K562 treated with DMSO at 1 percent for 12 hours (cell line): ENCODE results near the gene TTF2. TPM values are rescaled to one million over a fixed set of nuclear protein-coding genes. Genes with fewer than 3 reads are reported as not detected.

Experiments used
- total RNA-seq: library from RNA; unstranded; fragments of 300-600 nt; gene quantifications from 2 replicates; pipeline ENCODE4 v1.2.3, GENCODE V29; 2022; ENCODE audit not compliant: insufficient read depth

The TTF2 gene
- 13.1 and 22.6 TPM in 2 replicates for total RNA-seq

GRCh38 chr1:117059678-117060440 lies at the start of gene TTF2:
Gene TTF2 (plus strand): TSS chr1:117060326. CDS start chr1:117060347, 21 bp downstream.

GRCh38 chr1:117121589-117122329 lies 61.6 kb downstream of the TTF2 start, which contains the start of gene TRIM45:
Gene TRIM45 (minus strand): TSS chr1:117121749. CDS start chr1:117121201, 548 bp downstream.

Other genes with a start within 250 kb of the TTF2 start
- gene PTGFRN, start 150.4 kb upstream of the TTF2 start, total RNA-seq = 17.5 and 27.8 TPM in 2 replicates
- gene CD101, start 58.6 kb upstream of the TTF2 start, total RNA-seq = 0.88 TPM in 1 of 2 replicates, not detected in the other
- gene TRIM45, start 61.4 kb downstream of the TTF2 start, total RNA-seq = 1.5 and 3.4 TPM in 2 replicates
- not detected in 2 replicates for gene VTCN1, start 150.6 kb downstream of the TTF2 start, total RNA-seq